ENCODE data around the gene CDC73. TPM values are rescaled to one million over a fixed set of nuclear protein-coding genes. Genes with fewer than 3 reads are reported as not detected.
"Not testable (repeated sequence)": the region's sequence is repeated elsewhere in the genome, so short reads cannot be mapped to it uniquely, and the experiment has no call there.

CDC73 gene
- total RNA-seq, 1 donor from 2014 or later, result 48.6 TPM

- DNase-seq (ENCODE audit: missing footprints) (no peak), ATAC-seq (no peak)
- intact Hi-C loops (cut with DNase I), result loop anchor here (5.0 kb wide), 1 partner anchor 72 kb away; the partner anchor contains the start of gene B3GALT2
Measured at GRCh38 chr1:193259636-193260035, 137.8 kb downstream of the CDC73 start.

GRCh38 chr1:193260056-193260745, 138.4 kb downstream of the CDC73 start:
- intact Hi-C loops (cut with DNase I), result loop anchor here (5.0 kb wide), 1 partner anchor 73 kb away; the partner anchor contains the start of gene B3GALT2
- ATAC-seq, result no peak
- DNase-seq (ENCODE audit: missing footprints), result no peak

DNA sequence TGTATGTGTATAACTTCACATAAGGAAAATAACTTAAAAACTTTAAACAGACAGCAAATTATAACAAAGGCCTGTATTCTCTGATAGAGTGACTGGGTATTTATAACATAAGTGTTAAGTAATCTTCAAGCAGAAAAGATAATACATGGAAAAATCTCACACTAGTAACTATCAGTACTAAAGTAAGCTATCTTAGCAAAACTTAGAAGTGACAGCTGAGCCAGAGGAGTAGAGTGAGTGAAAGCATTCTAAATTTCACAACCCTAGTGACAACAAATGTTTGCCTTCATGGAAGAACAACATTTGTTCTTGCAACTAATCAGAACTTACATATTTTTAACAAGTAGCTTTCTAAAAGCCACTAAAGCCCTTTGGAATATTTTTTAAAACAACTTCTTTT, 139.1 kb downstream of the CDC73 start:
- peak; percentile 39 for ATAC-seq
- intact Hi-C loops (cut with DNase I), result loop anchor here (5.0 kb wide), 1 partner anchor 74 kb away; the partner anchor contains the start of gene B3GALT2
- no peak for DNase-seq (ENCODE audit: missing footprints)

DNA sequence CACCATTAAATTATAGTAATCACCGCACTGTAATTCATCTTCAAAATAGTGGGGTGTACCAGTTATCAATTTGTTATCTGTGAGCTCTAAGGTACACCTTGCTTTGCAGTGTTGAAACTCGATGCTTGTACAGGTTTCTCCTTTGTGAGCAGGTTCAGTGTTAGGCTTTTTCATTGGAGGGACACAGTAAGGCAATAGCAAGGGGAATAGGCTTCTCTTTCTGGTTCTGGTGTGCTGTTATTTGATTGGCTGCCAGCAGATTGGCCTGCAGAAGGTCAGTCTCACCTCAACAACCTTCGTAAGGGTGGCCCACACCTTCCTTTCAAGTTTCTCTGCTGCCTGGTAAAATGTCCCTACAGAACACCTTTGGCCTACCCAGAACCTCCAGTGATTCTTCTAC, 140.8 kb downstream of the CDC73 start:
- intact Hi-C loops (cut with DNase I), result loop anchor here (5.0 kb wide), 1 partner anchor 75 kb away; the partner anchor contains the start of gene B3GALT2
- ATAC-seq, result peak; percentile 10
- no peak for DNase-seq (ENCODE audit: missing footprints)

- ATAC-seq, result no peak
- DNase-seq (ENCODE audit: missing footprints), result no peak
- intact Hi-C loops (cut with DNase I), result loop anchor here (5.0 kb wide), 1 partner anchor 77 kb away; the partner anchor contains the start of gene B3GALT2
Measured at GRCh38 chr1:193264313-193265065, 142.7 kb downstream of the CDC73 start.

- intact Hi-C loops (cut with DNase I), result no loop called here
- ATAC-seq (no peak), DNase-seq (ENCODE audit: missing footprints) (no peak)
Measured at GRCh38 chr1:193265716-193266115, 143.9 kb downstream of the CDC73 start.

DNA sequence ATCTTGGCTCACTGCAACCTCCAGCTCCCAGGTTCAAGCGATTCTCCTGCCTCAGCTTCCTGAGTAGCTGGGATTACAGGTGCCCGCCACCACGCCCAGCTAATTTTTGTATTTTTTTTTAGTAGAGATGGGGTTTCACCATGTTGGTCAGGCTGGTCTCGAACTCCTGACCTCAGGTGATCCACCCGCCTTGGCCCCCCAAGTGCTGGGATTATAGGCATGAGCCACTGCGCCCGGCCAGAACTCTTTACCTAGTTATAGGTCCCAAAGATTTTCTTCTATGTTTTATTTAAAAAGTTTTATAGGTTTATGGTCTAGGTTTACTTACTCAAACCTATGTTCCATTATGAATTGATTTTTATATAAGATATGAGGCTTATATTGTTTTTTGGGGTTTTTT, 145.0 kb downstream of the CDC73 start:
- ATAC-seq; intact Hi-C loops (cut with DNase I): not testable (repeated sequence)

GRCh38 chr1:193270996-193271395, 149.2 kb downstream of the CDC73 start:
- intact Hi-C loops (cut with DNase I), result no loop called here
- DNase-seq (ENCODE audit: missing footprints) (no peak), ATAC-seq (no peak)

More for the DNA sequence above, 145.0 kb downstream of the CDC73 start:
- DNase-seq (ENCODE audit: missing footprints), result not testable (repeated sequence)

GRCh38 chr1:193275773-193276172, 153.9 kb downstream of the CDC73 start:
- DNase-seq (ENCODE audit: missing footprints), result no peak
- ATAC-seq, result no peak
- intact Hi-C loops (cut with DNase I), result no loop called here

DNA sequence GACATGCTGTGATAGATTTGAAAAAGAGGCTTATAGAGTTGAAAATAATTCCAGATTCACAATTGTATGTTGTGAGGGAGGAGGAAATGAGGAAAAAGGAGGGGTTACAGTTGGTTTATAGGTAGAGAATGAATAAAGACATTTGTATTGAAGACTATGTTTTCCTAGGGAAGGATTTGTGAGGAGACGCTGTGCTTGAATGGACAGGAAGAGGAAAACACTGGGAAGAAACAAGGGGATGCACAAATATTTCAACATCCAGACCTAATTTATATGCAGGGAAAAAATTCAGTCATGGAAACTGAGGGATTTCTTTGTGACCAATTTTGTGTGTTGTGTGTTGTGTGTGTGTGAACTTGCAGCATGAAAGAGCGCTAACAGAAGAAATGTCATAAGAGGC, 157.1 kb downstream of the CDC73 start:
- ATAC-seq (no peak), DNase-seq (ENCODE audit: missing footprints) (no peak)
- intact Hi-C loops (cut with DNase I), result no loop called here

GRCh38 chr1:193281894-193282293, 160.1 kb downstream of the CDC73 start:
- intact Hi-C loops (cut with DNase I), result no loop called here
- ATAC-seq (no peak), DNase-seq (ENCODE audit: missing footprints) (no peak)

DNA sequence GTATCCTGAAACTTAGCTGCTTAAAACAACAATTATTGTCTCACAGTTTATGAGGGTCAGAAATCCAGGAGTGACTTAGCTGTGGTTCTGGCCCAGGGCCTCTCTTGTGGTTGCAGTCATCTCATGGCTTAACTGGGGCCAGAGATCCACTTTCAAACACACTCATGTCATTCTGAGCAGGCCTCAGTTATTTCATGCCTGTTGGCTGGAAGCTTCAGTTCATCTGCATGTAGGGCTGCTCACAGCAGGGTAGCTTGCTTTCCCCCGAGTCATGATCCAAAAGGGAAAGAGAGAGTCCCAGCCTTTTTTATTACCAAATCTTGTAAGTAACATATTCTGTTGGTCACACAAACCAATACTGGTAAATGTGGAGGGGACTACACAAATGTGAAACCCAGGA, 161.2 kb downstream of the CDC73 start:
- no peak for DNase-seq (ENCODE audit: missing footprints)
- no peak for ATAC-seq
- intact Hi-C loops (cut with DNase I), result no loop called here

- ATAC-seq, result no peak
- DNase-seq (ENCODE audit: missing footprints), result no peak
- intact Hi-C loops (cut with DNase I), result no loop called here
Measured at GRCh38 chr1:193284219-193284618, 162.4 kb downstream of the CDC73 start.

DNA sequence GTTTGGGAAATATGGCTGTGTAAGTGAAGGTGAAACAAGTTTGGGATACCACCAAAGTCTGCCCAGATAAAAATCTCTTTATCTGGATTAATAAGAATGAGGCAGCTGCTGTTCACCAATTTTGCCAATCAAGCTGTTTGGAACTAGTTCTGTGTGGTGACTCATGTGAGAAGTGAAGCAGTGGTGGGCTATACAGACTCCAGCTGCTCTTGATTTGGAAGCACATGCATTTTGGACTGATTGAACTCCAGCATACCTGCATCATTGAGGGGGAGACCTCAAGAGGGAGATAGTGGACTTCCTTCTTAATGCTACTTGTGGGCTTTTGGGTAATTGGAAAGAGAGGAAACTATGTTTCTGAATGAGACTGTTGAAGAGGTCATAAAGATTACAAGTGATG, 163.8 kb downstream of the CDC73 start:
- intact Hi-C loops (cut with DNase I), result no loop called here
- ATAC-seq (no peak), DNase-seq (ENCODE audit: missing footprints) (no peak)

DNA sequence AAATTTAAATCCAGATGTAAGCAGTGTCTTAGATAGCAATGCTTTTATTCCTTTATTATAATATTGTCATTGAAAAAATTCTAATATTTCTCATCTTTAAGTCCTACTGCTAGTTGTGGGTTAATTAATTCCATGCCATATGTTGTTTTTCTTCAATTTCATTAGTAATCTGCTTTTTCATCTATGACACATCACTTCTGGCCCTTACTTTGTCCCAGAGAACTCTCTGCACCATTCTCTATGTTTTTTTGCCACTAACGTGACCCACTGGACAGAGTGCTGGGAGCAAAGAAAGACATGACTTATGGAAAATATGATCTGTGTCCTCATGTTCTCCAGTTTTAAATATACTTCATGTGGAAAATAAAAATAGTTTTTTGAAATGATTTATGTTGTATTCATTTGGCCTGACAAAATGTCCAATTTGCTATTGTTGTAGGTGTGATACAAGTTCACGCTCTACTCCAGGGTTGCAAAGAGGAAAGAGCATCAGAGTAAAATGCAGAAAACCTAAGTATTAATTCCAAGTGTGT, 166.8 kb downstream of the CDC73 start:
- not testable (repeated sequence) for DNase-seq (ENCODE audit: missing footprints)

DNA sequence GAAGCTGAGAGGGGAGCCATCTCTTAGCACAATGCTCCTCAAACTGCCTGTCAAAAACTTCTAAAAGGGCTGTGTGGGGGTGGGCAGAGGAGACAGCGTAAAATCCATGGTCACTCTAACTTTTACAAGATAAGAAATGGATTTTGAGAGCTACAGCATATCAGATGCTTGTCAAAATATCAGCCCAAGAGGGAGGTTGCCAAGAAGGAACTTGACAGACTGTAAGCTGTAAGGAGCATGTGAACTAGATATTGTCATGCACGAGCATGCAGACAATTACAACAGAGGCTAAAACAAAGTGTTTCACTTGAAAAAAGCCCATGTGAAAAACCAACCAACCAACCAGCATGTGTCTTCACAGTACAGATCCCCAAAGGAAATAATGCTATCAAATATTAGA, 171.9 kb downstream of the CDC73 start:
- DNase-seq (ENCODE audit: missing footprints) (no peak), ATAC-seq (no peak)
- intact Hi-C loops (cut with DNase I), result no loop called here

More for the DNA sequence above, 166.8 kb downstream of the CDC73 start:
- intact Hi-C loops (cut with DNase I); ATAC-seq: not testable (repeated sequence)

DNA sequence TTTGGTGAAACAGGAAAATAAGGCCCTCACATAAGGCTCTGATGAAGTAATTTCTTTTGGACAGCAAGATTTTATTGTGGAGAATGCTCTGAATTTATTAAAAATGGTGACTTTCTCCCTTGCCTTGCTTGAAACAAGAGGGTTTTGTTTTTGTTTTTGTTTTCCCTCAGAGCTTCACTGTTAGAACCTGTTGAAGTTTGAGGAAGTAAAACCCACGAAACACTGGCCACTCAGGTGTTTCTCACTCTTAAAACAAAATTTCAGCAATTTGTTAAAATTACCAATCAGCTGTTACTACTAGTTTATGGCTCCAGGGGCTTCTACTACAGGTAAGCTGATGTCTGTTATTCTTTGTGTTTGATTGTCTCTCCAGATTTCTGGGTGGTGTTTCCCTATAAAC, 177.2 kb downstream of the CDC73 start:
- intact Hi-C loops (cut with DNase I), result no loop called here
- DNase-seq (ENCODE audit: missing footprints) (no peak), ATAC-seq (no peak)

DNA sequence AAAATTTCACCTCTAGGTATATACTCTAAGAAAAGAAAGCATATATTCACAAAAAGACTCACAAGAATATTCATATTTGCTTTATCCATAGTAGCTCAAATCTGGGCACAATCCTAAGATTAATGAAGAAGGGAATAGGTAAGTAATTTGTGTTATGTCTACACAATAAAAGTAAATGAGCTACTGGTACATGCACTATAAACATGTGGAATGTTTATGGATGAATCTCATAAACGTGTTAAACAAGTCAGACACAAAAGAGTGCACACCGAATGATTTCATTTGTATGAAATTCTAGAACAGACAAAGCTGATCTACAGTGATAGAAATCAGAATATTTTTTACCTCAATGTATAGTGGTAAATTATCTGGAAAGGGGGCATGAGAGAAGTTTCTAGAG, 179.9 kb downstream of the CDC73 start:
- ATAC-seq, result no peak
- no peak for DNase-seq (ENCODE audit: missing footprints)
- intact Hi-C loops (cut with DNase I), result no loop called here

GRCh38 chr1:193303849-193304248, 182.0 kb downstream of the CDC73 start:
- intact Hi-C loops (cut with DNase I), result no loop called here
- ATAC-seq, result no peak
- DNase-seq (ENCODE audit: missing footprints), result no peak
